GM23248 (cell line): ENCODE measurements around the gene RABL6. TPM values are rescaled to one million over a fixed set of nuclear protein-coding genes. Genes with fewer than 3 reads are reported as not detected.
"Not testable (repeated sequence)": the region's sequence is repeated elsewhere in the genome, so short reads cannot be mapped to it uniquely, and the experiment has no call there.

Experiments used
- DNase-seq: peaks from one replicate; pipeline ENCODE4 v3.0.0-alpha.2; 2015
- H2AFZ ChIP-seq: fragments of 200-600 bp; sonication (generic); 2 replicates; pipeline ENCODE4 v1.6.1; 2016; ENCODE audit warnings: antibody characterized with exemption
- H3F3A ChIP-seq: fragments of 200-600 bp; sonication (generic); 2 replicates; pipeline ENCODE4 v1.6.1; 2016; ENCODE audit warnings: mild to moderate bottlenecking, antibody characterized with exemption, mixed run types; ENCODE audit not compliant: insufficient read depth
- H3K27ac ChIP-seq: fragments of 200-600 bp; sonication (generic); 2 replicates; pipeline ENCODE4 v1.5.1; 2016; ENCODE audit warnings: mild to moderate bottlenecking
- H3K27me3 ChIP-seq: fragments of 200-600 bp; sonication (generic); replicated peaks from 2 replicates; pipeline ENCODE4 v1.6.1; 2016; ENCODE audit warnings: mild to moderate bottlenecking; ENCODE audit not compliant: insufficient read depth
- H3K36me3 ChIP-seq: fragments of 200-600 bp; sonication (generic); 2 replicates; pipeline ENCODE4 v1.6.1; 2016; ENCODE audit warnings: low read depth, mild to moderate bottlenecking
- H3K4me1 ChIP-seq: fragments of 200-600 bp; sonication (generic); 2 replicates; pipeline ENCODE4 v1.6.1; 2016; ENCODE audit warnings: mild to moderate bottlenecking; ENCODE audit not compliant: insufficient read depth
- H3K4me2 ChIP-seq: fragments of 200-600 bp; sonication (generic); one replicate; pipeline ENCODE4 v1.6.1; 2016; ENCODE audit warnings: mild to moderate bottlenecking; ENCODE audit not compliant: unreplicated experiment
- H3K4me3 ChIP-seq: fragments of 200-600 bp; sonication (generic); 2 replicates; pipeline ENCODE4 v1.5.1; 2016; ENCODE audit warnings: mild to moderate bottlenecking
- H3K79me2 ChIP-seq: fragments of 200-600 bp; sonication (generic); 2 replicates; pipeline ENCODE4 v1.6.1; 2016; ENCODE audit warnings: mild to moderate bottlenecking; ENCODE audit not compliant: insufficient read depth
- H3K9ac ChIP-seq: fragments of 200-600 bp; sonication (generic); 2 replicates; pipeline ENCODE4 v1.6.1; 2016; ENCODE audit warnings: mild to moderate bottlenecking
- H3K9me2 ChIP-seq: fragments of 200-600 bp; sonication (generic); 2 replicates; pipeline ENCODE4 v1.6.1; 2016; ENCODE audit warnings: mixed run types, mild to moderate bottlenecking, moderate library complexity; ENCODE audit not compliant: insufficient read depth
- H3K9me3 ChIP-seq: fragments of 200-600 bp; sonication (generic); one replicate; pipeline ENCODE4 v1.6.1; 2017; ENCODE audit warnings: low read depth
- H4K20me1 ChIP-seq: fragments of 200-600 bp; sonication (generic); 2 replicates; pipeline ENCODE4 v1.6.0; 2016; ENCODE audit not compliant: insufficient read depth
- EZH2 ChIP-seq: fragments of 200-600 bp; sonication (generic); IDR thresholded peaks from 2 replicates; pipeline ENCODE4 v1.6.1; 2018; ENCODE audit warnings: antibody characterized with exemption, mild to moderate bottlenecking; ENCODE audit not compliant: insufficient read depth, poor library complexity, severe bottlenecking
- EZH2phosphoT487 ChIP-seq: fragments of 200-600 bp; sonication (generic); IDR thresholded peaks from 2 replicates; pipeline ENCODE4 v1.6.1; 2018; ENCODE audit warnings: antibody characterized with exemption, moderate library complexity, mild to moderate bottlenecking, low read depth; ENCODE audit not compliant: insufficient read depth
- WGBS, 2 experiments: methylation state at CpG; one replicate each; pipeline ENCODE4 v1.1.6; 2015 to 2017; ENCODE audit warnings: low lambda C conversion rate in 2 of 2, low coverage in 1 of 2; ENCODE audit errors: missing lambda C conversion rate in 2 of 2; 5-methylcytosine and 5-hydroxymethylcytosine counted together
- in situ Hi-C: fragments of 300-500 bp; cut with MboI; formaldehyde crosslinking; loops from 2 replicates; pipeline ENCODE4 v1.15.0; 2020
- polyA plus RNA-seq: library from polyadenylated mRNA; unstranded; fragments of >200 nt; fragmentation: Nextera tagmentation; extraction: Ambion mirVana; gene quantifications from 2 replicates; pipeline ENCODE4 v1.2.1, GENCODE V29; 2016
- total RNA-seq: library from RNA; depleted of rRNA; stranded (reverse); fragments of >200 nt; shearing (Covaris generic); gene quantifications from 2 replicates; pipeline ENCODE4 v1.2.3, GENCODE V29; 2014

Gene RABL6
- total and polyA plus RNA-seq, 2 experiments from 2014 or later = 22.0 to 81.1 TPM

- 51 to 62% methylated on average over 20 to 28 of the region's 28 CpGs for WGBS, 2 experiments
- Histone ChIP-seq H4K20me1 (no peaks in the 10 kb centered on the region), H3K9me3 (no peaks in the 10 kb centered on the region), H3K4me1 (peaks cover 13% of the 10 kb centered on the region), H3K4me2 (no peak overlapping the region), H3F3A (no peaks in the 10 kb centered on the region), H3K4me3 (no peak overlapping the region), H3K9me2 (no peaks in the 10 kb centered on the region), H3K27ac (no peak overlapping the region), H2AFZ (no peak overlapping the region), H3K27me3 (0 out of 2 replicates have a peak, but pooled peaks cover 3% of the 10 kb centered on the region), H3K36me3 (no peaks in the 10 kb centered on the region), H3K79me2 (no peaks in the 10 kb centered on the region), H3K9ac (no peak overlapping the region)
- in situ Hi-C loops = no loop called here
- no peak for TF ChIP-seq EZH2
- no peak for TF ChIP-seq EZH2phosphoT487
- DNase-seq = peak; percentile 73
These were observed 33.3 kb downstream of the RABL6 start for GRCh38 chr9:136840877-136841645.

- 40 to 42% methylated on average over 16 of the region's 16 CpGs for WGBS, 2 experiments
- H3K9me2 ChIP-seq, H3K79me2 ChIP-seq, H4K20me1 ChIP-seq, DNase-seq, H3K27ac ChIP-seq, in situ Hi-C loops, H3K9ac ChIP-seq, H2AFZ ChIP-seq, H3K36me3 ChIP-seq, H3F3A ChIP-seq, H3K27me3 ChIP-seq, H3K9me3 ChIP-seq, H3K4me3 ChIP-seq: not testable (repeated sequence)
- Histone ChIP-seq H3K4me1 (peaks cover 13% of the 10 kb centered on the region), H3K4me2 (peak overlapping the region; percentile 89)
These were observed 34.1 kb downstream of the RABL6 start for GRCh38 chr9:136841646-136842379.

GRCh38 chr9:136842380-136842948 is 34.7 kb downstream of the RABL6 start, which contains the start of gene AJM1:
Gene AJM1, plus strand, starts transcription at chr9:136842478. Its CDS starts 1,937 bp downstream, at chr9:136844415.
- H3K9me2 ChIP-seq, in situ Hi-C loops, H2AFZ ChIP-seq, H3K36me3 ChIP-seq, H3K79me2 ChIP-seq, H3K27me3 ChIP-seq, H3K9me3 ChIP-seq, H3K27ac ChIP-seq, H4K20me1 ChIP-seq, H3F3A ChIP-seq: not testable (repeated sequence)
- Histone ChIP-seq H3K4me1 (peaks cover 13% of the 10 kb centered on the region), H3K4me3 (peak within 1 kb of the TSS; percentile 74), H3K4me2 (peak within 1 kb of the TSS; percentile 89), H3K9ac (peak within 1 kb of the TSS; percentile 47)
- peak; percentile 86 for DNase-seq
- 1% methylated on average over 20 to 26 of the region's 27 CpGs for WGBS, 2 experiments

GRCh38 chr9:136843159-136843800 is 35.5 kb downstream of the RABL6 start:
- H3K36me3 ChIP-seq, H3K9me2 ChIP-seq, H3K27me3 ChIP-seq, H3K9ac ChIP-seq, H3K4me3 ChIP-seq, H3F3A ChIP-seq, H3K4me2 ChIP-seq, H4K20me1 ChIP-seq, DNase-seq, in situ Hi-C loops, H3K79me2 ChIP-seq, H3K27ac ChIP-seq, H3K9me3 ChIP-seq, H2AFZ ChIP-seq: not testable (repeated sequence)
- 17 to 24% methylated on average over 17 to 19 of the region's 21 CpGs for WGBS, 2 experiments
- H3K4me1 ChIP-seq = peaks cover 13% of the 10 kb centered on the region
